DLD1 (cell line): ENCODE measurements around the gene MRPL49.
"Not testable (repeated sequence)": the region's sequence is repeated elsewhere in the genome, so short reads cannot be mapped to it uniquely, and the experiment has no call there.

Experiments
- in situ Hi-C: cut with HindIII; loops from 2 replicates; pipeline ENCODE4 v1.10.0; 2017; ENCODE audit warnings: low sequenced_read_pairs

Gene MRPL49

DNA sequence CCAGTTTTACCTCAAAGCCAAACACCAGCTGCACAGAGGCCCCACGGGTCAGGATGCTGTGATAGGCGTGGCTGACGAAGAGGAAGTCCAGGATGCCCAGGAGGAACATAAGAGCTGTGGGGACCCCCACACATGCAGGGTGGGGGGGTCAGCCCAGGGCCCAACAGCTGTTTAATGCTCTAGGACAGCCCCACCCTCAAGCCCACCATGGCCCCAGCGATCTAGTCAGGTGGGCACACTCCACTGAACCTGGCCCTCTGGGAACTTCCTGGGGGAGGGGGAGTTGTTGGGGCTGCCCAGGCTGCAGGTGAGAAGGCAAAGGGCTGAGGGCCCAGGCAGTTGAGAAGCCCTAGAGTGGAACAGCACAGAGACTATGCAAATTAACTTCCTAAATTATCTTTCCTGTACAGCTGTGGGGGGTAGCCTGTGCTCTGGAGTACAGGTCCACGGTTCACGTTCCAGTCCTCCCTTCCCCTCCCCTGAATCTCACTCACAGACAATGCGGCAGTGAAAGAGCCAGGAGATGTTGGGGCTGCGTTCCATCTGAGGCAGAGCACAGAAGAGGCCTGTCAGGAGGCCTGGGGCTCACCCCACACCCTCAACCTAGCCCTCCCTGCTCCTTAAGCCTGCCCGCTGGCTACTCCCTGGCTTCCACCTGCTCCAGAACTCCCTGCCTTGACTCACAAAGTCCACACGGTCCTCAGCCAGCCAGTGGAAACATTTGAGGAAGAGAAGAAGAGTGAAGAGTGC lies 10.3 kb downstream of the MRPL49 start:
- in situ Hi-C loops = no loop called here

DNA sequence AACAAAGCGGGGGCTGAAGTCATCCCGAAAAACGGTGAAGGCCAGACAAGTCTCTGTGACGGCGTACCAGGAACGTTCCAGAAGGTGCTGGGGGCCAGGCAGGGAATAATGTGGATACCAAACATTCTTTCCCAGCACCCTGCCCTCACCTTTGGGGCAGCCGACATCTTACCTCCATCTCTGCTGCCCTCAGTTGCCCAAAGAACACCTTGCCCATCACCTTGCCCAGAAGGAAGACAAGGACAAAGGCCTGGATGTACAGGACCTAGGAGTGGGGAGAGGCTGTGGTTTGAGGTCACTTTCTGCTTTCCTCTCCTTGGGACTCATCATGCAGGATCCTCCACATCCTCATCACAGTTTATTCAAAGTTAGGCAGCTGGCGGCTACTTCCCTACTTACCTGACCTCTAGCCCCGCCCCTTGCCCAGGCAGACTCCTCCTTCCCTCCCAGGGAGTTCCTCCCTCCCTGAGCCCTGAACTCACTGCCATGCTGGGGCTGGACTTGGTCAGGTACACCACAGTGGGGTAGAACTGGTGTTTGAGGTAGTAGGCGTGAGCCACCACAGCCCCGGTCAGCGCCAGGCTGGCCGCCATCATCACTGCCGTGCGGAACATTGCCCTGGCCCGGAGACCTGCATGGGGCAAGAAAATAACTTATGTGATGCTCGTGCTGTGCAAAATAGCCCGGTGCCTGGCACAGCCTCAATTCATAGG lies 11.0 kb downstream of the MRPL49 start:
- in situ Hi-C loops = no loop called here

DNA sequence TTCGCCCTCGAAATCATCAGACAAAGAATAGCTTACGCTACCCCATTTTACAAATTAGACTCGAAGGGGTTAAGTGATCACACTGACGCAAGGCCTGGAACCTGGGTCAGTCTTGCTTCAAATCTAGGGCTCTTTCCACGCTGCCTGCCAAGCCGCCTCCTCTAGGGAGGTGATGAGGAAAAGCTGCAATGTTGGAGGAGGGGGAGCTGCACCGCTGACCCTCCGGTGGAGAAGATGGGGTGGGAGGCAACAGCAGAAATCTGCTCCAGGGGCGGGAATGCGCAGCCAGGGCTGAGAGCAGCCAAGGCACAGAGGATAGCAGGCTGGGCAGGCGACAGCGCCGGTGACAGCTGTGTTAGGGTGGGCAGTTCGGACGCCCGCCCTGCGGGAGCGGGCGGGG lies 11.6 kb downstream of the MRPL49 start:
- in situ Hi-C loops = no loop called here

DNA sequence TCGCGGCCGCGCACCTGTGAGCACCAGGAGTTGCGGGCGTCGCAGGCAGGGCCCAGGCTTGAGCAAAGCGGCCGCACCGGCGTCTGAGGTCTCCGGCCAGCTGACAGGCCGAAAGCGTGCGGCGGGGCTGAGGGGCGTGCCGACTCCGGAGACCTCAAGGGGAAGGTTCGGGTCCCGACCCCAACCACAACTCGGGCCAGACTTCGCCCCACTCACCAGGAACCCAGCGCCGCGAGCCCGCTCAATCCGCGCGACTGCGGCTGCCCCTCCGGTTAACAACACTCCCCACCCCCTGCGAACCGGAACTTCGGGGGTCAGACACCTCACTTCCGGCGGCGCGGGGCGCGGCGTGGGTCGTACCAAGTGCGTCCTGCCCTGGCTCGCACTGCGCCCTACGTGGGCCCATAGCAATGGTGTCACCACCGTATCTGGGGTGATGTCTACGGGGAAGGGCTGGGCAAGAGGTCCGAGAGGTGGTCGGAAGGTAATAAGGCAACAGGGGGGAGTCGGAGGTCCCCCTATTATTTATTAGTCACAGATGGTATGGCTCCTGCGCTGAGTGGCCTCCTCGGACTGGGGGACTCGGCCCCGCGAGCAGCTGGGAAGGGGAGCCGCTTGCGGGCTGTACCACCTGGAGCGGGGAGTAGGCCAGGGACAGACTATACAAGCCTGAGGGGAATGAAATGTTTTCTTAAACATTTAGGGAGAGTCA lies 12.3 kb downstream of the MRPL49 start, which contains the start of gene SYVN1:
Gene SYVN1, minus strand, starts transcription at position 280 of the 712 bp plus-strand sequence. CDS start 918 bp downstream, outside the sequence.
- in situ Hi-C loops = no loop called here

DNA sequence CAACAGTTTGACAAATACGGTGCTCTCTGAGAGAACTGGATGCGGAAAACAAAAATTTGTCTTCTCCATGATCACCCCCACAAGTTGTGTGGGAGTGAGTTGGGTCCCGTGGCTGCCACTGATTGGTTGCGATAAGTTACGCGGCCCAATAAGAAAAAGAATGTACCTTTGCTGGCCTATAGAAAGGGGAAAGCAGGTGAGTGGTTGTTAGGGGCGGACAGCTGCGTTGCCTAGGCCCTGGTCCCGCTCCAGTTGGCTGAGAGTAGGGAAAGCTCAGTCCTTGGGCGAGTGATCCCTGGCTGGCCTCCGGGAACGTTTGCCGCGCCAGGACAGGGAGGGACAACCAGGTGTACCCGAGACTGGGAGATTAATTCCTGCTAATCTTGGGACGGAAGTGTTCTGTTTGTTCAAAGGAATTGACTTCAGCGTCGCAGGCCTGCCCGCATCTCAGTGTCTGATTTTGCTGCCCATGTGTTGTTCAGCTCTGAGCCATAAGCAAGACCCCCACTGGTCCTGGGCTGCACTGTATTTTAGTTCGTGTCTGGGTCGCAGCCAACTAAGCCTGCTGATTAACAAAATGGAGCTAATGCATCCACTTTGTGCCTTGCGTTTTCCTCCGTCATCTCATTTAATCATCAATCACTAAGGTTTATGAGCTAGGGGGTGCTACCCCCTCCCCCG lies 13.0 kb downstream of the MRPL49 start:
- in situ Hi-C loops = no loop called here

DNA sequence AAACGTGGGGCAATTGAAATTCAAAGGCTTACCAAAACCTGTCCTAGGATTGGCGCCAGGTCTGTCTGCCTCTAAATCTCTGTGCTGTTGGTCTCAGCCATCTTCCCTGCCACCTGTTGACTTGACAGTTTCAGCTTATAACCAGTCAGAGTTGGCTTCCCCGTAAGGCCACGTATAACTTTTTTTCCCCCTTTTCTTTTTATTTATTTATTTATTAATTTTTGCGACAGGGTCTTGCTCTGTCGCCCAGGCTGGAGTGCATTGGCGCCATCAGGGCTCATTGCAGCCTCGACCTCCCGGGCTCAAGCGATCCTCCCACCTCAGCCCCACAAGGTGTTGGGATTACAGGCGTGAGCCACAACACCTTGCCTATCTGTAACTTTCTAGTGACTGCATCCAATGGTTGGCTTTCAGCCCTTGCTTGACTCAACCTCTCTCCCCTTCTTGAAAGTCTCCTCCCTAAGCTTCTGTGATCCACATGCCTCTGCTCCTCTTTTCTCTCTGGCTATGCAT lies 13.6 kb downstream of the MRPL49 start:
- in situ Hi-C loops = no loop called here

DNA sequence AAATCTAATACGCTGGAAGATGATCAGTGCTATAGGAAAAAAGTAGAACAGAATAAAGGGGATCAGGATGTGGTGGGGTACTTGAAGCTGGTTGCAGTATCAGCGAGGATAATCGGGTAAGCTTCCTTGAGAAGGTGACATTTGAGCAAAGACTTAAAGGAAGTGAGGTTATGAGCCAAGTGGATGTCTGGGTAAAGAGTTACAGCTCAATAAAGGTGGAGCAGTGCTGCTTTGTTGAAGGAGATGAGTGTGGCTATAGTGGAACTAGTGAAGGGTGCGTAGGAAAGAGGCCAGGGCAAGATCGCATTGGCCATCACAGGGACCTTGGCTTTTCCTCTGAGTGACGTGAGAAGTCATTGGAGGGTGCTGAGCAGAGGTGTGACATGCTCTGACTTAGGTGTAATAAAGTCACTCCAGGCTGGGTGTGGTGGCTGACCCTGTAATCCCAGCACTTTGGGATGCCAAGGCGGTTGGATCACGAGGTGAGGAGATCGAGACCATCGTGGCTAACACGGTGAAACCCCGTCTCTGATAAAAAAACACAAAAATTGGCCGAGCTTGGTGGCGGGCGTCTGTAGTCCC lies 14.5 kb downstream of the MRPL49 start:
- in situ Hi-C loops = no loop called here

DNA sequence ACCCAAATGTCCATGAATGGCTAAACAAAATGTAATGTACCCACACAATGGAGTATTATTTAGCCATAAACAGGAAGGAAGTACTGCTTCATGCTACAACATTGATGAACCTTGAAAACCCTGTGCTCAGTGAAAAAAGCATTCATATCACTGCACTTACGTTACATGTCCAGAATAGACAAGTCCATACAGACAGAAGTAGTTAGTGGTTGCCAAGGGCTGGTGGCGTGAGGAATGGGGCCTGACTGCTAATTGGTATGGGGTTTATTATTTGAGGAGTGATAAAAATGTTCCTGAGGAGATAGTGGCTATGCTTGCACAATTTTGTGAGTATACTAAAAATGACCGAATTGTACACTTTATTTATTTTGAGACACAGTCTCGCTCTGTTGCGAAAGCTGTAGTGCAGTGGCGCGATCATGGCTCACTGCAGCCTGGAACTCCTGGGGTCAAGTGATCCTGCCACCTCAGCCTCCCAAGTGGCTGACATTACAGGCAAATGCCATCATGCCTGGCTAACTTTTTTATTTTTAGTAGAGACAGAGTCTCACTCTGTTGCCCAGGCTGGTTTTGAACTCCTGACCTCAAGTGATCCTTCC lies 19.9 kb downstream of the MRPL49 start:
- in situ Hi-C loops = no loop called here

DNA sequence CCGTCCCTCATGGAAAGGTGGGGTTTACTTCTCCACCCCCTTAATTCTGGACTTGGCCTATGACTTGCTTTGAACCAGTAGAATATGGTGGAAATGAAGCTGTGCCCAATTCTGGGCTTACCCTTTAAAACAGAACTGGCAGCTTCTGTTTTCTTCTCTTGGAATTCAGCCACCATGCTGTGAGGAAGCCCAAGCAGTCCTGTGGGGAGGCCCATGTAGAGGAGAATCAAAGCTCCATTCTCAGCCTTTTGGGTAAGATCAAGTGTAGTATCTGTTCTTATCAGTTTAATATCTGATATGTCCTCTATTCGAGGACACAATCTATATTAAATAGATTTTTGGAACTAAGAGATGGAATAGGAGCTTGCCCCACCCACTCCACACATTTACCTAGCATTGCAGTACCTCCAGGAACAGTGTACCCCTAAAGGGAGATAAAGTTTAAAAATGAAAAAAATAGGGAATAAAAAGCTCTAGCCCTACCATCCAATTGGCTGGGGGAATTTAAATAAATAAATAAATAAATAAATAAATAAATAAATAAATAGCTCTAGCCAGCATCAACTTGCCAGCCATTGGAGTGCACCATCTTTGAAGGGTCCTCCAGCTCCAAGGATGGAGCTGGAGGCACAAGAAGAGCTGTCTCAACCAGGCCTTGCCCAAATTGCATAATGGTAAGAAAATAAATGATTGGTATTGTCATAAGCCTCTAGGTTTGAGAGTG lies 25.4 kb downstream of the MRPL49 start:
- in situ Hi-C loops = no loop called here

DNA sequence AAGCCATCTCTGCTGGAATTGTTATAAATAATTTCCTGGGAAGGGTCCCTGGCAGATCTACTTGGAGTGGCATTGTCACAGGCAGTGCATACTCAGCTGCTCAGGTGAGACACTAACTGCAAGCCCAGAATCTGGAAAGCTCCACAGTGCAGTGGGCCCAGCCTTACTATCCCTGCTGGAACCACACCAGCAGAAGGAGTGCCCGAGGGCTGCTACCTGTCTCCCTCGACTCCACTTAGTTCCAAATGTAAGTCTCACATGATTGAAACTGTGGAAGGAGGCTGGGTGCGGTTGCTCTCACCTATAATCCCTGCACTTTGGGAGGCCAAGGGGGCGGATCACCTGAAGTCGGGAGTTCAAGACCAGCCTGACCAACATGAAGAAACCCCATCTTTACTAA lies 26.5 kb downstream of the MRPL49 start:
- in situ Hi-C loops = no loop called here

DNA sequence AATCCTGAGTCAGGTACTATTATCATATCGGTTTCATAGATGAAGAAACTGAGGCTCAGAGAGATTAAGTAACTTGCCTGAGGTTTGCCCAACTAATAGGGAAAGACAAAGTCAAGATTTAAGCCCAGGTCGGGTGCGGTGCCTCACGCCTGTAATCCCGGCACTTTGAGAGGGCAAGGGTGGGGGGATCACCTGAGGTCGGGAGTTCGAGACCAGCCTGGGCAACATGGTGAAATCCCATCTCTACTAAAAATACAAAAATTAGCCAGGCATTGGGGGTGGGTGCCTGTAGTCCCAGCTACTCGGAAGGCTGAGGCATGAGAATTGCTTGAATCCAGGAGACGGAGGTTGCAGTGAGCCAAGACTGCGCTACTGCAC lies 28.0 kb downstream of the MRPL49 start:
- in situ Hi-C loops = not testable (repeated sequence)

DNA sequence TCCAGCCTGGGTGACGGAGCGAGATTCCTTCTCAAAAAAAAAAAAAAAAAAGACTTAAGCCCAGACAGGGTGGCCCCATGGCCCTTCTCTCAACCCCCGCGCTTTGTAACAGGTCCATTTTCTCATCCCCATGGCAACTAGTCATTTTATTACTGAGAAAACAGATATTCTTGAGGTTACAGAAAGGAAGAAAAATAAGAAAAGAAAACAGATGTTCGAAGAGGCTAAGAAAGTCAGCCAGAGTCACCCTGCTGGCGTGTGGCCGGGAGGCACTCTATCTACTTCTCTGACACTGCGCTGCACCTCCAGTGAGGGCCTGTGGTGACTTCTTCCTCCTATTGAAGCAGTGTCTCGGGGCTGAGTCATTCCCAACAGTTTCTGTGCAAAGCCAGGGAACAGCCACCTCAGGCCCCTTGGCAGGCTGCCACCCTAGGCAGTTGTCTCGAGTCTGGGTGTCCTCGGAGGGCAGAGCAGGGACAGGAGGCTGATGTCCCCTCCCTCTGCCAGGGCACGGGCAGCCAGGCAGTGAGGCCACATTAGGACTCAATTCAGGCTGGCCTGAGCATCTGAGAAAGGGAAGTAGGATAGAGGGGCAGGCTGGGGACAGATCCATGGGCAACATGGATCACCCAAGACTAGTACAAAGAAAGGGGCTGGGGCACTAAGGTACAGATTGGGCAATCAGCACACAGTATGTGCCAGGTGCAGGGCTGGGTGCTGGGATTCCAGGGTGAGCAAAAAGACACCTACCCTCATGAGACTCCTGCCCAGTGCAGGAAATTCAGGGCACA lies 28.6 kb downstream of the MRPL49 start:
- in situ Hi-C loops = no loop called here

DNA sequence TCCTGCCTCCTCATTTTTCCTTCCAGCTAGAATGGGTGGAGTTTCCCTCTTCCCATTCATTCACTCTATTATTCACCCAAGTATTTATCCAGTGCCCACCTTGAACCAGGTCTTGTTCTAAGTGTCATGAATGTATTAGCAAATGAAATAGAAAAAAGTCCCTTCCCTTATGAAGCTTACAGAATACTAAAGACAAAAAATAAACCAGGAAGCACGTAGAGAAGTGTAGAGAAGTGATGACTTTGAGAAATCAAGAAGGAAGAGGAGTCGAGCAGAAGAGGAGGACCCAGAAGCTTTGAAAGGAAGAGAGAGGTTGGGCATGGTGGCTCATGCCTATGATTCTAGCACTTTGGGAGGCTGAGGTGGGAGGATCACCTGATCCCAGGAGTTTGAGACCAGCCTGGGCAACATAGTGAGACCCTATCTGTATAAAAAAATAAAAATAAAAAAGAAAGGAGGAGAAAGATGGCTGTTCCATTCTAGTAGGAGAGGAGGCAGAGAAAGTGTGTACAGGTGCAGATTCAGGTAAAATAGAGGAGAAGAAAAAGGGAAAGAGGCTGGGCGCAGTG lies 29.3 kb downstream of the MRPL49 start:
- in situ Hi-C loops = no loop called here

DNA sequence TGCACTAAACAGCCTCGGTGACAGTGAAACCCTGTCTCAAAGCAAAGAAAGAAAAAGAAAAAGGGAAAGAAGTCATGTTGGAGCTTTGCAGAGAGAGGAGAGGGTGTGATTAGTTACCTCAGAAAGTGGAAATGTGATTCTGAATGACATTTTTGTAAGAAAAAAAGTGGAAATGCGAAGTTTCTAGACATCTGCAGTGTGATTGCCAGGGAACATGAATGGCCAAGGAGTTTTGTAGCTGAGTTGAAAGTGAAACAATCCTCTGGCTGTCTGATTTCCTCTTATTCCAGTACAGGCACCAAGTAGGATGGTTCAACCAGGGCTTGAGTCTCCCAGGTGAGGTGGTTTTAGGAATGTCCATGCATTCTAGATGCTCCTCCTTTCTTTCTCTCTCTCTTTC lies 30.0 kb downstream of the MRPL49 start:
- in situ Hi-C loops = no loop called here

DNA sequence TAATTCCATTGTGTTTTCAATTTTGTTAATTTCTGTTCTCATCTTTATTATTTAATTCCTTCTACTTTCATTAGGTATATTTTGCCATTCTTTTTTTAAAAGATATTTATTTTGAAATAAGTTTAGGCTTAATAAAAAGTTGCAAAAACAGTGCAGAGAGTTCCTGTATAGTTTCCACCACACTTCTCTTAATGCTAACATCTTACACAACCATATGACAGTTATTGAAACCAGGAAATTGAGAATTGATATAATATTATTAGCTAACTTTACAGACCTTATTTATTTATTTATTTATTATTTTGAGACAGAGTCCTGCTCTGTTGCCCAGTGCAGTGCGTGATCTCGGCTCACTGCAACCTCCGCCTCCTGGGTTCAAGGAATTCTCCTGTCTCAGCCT lies 34.1 kb downstream of the MRPL49 start:
- in situ Hi-C loops = no loop called here

DNA sequence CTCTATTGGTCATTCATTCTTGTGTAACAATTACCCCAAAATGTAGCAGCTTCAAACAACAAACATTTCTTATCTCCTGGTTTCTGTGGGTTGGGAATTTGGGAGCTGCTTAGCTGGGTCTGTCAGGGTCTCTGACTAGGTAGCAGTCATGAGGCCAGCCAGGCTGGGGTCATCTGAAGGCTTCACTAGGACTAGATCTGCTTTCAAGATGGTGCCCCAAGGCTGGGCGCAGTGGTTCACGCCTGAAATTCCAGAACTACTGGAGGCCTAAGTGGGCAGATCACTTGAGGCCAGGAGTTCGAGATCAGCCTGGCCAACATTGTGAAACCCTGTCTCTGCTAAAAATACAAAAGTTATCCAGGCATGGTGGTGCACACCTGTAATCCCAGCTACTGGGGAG lies 34.8 kb downstream of the MRPL49 start:
- in situ Hi-C loops = no loop called here

DNA sequence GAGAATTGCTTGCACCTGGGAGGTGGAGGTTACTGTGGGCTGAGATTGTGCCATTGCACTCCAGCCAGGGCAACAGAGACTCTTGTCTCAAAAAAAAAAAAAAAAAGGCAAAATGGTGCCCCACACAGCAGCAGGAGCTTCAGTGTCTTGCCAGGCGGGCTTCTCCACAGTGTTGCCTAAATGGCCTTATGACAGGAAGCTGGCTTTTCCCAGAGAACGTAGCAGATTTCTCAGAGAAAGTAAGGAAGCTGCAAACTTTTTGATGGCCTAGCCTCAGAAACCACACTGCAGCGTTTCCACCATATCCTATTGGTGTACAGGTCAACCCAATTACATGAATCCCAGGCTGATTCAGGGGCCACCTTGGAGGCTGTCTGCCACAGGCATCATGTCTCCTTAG lies 35.2 kb downstream of the MRPL49 start:
- in situ Hi-C loops = no loop called here

DNA sequence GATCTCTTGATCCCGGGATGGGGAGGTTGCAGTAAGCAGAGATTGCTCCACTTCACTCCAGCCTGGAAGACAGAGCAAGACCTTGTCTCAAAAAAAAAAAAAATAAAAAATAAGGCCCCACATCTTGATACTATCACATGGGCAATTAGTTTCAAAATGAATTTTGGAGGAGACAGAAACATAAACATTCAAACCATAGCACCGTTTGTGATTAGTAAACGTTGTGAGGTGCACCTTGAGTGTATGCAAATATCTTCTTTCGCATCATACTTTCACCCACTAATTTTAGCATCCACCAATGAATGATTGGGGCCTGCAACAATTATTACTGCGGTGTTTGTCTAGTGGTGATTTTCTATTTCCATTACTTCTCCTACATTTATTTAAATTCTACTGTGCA lies 36.9 kb downstream of the MRPL49 start:
- in situ Hi-C loops = no loop called here

DNA sequence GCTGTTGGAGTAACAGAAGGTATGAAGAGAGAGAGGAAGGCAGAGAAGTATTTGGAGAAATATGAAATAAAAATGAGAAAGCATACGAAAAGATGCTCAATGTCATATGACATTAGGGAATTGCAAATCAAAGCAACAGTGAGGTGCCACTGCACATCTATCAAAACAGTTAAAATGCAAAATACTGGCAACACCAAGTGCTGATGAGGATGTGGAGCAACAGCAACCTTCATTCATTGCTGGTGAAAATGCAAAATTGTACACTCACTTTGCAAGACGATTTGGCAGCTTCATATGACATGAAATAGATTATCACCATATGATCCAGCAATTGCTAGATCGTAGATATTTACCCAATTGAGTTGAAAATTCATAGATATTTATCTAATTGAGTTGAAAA lies 38.5 kb downstream of the MRPL49 start:
- in situ Hi-C loops = no loop called here
